Spleen (tissue), 7 donors: ENCODE measurements around the gene CCDC91.

Experiments used
- POLR2A ChIP-seq, 3 donors: fragments of 450-650 bp; IDR thresholded peaks; one replicate each; pipeline ENCODE4 v1.5.1; 2017; ENCODE audit warnings: antibody characterized with exemption in 3 of 3, mild to moderate bottlenecking in 1 of 3
- POLR2AphosphoS5 ChIP-seq, 3 donors: sonication (generic); formaldehyde crosslinking; IDR thresholded peaks; one replicate each; pipeline ENCODE4 v1.5.1; 2017; ENCODE audit warnings: antibody characterized with exemption in 3 of 3
- TF ChIP-seq, protein P1 (sequence below), 11 experiments: fragments of 200-600 bp in 7 of 11; fragments of 450-650 bp in 4 of 11; sonication (generic) in 4 of 11; IDR thresholded peaks in 8 of 11; conservative IDR thresholded peaks in 3 of 11; 1 replicate in 7 of 11; 2 replicates in 4 of 11; pipeline versions ENCODE4 v1.4.0 to v1.8.0; 2016 to 2021; ENCODE audit warnings: antibody characterized with exemption in 11 of 11, inconsistent platforms in 4 of 11, mild to moderate bottlenecking in 1 of 11
- donor health status: DM: no; HTN: no; CAD: no; lungs with moderate emphysema.
- donor health status: DM: no; HTN: no; CAD: no.
- donor health status: DM: no; HTN: no; CAD: no.

DNA sequence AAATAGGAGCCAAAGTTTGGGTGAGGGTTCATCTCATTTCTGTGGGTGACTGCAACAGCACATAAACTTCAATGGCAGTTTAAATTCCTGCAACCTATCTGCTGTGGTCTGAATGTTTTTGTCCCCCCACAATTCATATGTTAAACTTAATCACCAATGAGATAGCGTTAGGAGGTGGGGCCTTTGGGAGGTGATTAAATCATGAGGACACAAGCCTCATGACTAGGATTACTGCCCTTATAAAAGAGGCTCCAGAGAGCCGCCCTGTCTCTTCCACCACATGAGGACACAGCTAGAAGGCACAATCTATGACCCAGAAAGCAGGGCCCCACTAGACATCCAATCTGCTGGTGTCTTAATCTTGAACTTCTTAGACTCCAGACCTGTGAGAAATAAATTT lies 3.8 kb upstream of the CCDC91 start:
- TF ChIP-seq, protein P1, sequence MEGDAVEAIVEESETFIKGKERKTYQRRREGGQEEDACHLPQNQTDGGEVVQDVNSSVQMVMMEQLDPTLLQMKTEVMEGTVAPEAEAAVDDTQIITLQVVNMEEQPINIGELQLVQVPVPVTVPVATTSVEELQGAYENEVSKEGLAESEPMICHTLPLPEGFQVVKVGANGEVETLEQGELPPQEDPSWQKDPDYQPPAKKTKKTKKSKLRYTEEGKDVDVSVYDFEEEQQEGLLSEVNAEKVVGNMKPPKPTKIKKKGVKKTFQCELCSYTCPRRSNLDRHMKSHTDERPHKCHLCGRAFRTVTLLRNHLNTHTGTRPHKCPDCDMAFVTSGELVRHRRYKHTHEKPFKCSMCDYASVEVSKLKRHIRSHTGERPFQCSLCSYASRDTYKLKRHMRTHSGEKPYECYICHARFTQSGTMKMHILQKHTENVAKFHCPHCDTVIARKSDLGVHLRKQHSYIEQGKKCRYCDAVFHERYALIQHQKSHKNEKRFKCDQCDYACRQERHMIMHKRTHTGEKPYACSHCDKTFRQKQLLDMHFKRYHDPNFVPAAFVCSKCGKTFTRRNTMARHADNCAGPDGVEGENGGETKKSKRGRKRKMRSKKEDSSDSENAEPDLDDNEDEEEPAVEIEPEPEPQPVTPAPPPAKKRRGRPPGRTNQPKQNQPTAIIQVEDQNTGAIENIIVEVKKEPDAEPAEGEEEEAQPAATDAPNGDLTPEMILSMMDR (IDR thresholded peaks at IDR 0.05 in 8 of 11, conservative IDR thresholded peaks at IDR 0.05 in 3 of 11), result no peak
- TF ChIP-seq POLR2A (IDR thresholded peaks at IDR 0.05), result no peak
- no peak for TF ChIP-seq POLR2AphosphoS5 (IDR thresholded peaks at IDR 0.05)
